Esophagus squamous epithelium (tissue), 5 donors: ENCODE data around the gene C5AR2. TPM values are rescaled to one million over a fixed set of nuclear protein-coding genes. Genes with fewer than 3 reads are reported as not detected.

ENCODE experiments used
- DNase-seq: peaks from one replicate; lab custom pipeline; 2025; lab: John Stamatoyannopoulos, UW
- H3K27ac ChIP-seq, 4 donors: fragments of 200-600 bp; sonication (generic); one replicate each; pipeline ENCODE4 v1.5.1; 2016 to 2019; ENCODE audit warnings: mild to moderate bottlenecking in 1 of 4
- H3K27me3 ChIP-seq, 4 donors: fragments of 200-600 bp; sonication (generic); 1 replicate in 3 of 4; 2 replicates in 1 of 4; pipeline versions ENCODE4 v1.5.1 to v1.6.0; 2017 to 2021; ENCODE audit warnings: antibody characterized with exemption in 1 of 4
- H3K36me3 ChIP-seq, 3 donors: fragments of 200-600 bp; sonication (generic); one replicate each; pipeline ENCODE4 v1.5.1; 2016 to 2019
- H3K4me1 ChIP-seq, 3 donors: fragments of 200-600 bp; sonication (generic); one replicate each; pipeline ENCODE4 v1.5.1; 2017 to 2019
- H3K4me3 ChIP-seq, 4 donors: fragments of 200-600 bp; sonication (generic); 1 replicate in 3 of 4; 2 replicates in 1 of 4; pipeline ENCODE4 v1.5.1; 2016 to 2019; ENCODE audit warnings: mild to moderate bottlenecking in 2 of 4, moderate library complexity in 1 of 4
- H3K9me3 ChIP-seq, 3 donors: fragments of 200-600 bp; sonication (generic); one replicate each; pipeline ENCODE4 v1.5.1; 2016 to 2019
- CTCF ChIP-seq, 6 experiments: fragments of 450-650 bp in 4 of 6; fragments of 200-600 bp in 2 of 6; sonication (generic) in 2 of 6; IDR thresholded peaks; one replicate each; pipeline ENCODE4 v1.5.1; 2016 to 2019; ENCODE audit warnings: antibody characterized with exemption in 6 of 6, mild to moderate bottlenecking in 4 of 6, moderate library complexity in 4 of 6
- POLR2A ChIP-seq, 4 donors: fragments of 450-650 bp; IDR thresholded peaks; one replicate each; pipeline ENCODE4 v1.6.1; 2017; ENCODE audit warnings: antibody characterized with exemption in 4 of 4, mild to moderate bottlenecking in 4 of 4, moderate library complexity in 3 of 4
- WGBS, 2 donors: methylation state at CpG; one replicate each; pipeline ENCODE4 v1.1.5; 2018; 5-methylcytosine and 5-hydroxymethylcytosine counted together
- intact Hi-C: fragments of 100-400 bp; cut with DNase I; formaldehyde crosslinking; loops from one replicate; pipeline ENCODE4 v1.15.0; 2022
- total RNA-seq, 4 donors: library from RNA; depleted of rRNA; stranded (reverse); fragments of >200 nt; gene quantifications; one replicate each; pipeline ENCODE4 v1.1.0, GENCODE V29; 2016
- donor health status: DM: yes; HTN: yes; CAD: no.

The C5AR2 gene
- total RNA-seq, 4 donors from 2014 or later: 0.21 to 1.3 (median 0.63) TPM

- H3K9me3 ChIP-seq: no peaks in the 10 kb centered on the region
- no peaks in the 10 kb centered on the region for H3K36me3 ChIP-seq
- H3K4me1 ChIP-seq: peaks cover 0 to 6% (median 0%) of the 10 kb centered on the region in 3 donors
- DNase-seq: no peak
- H3K4me3 ChIP-seq: no peak overlapping the region
- peak overlapping the region in 3 of 4 donors; percentile 45 to 70 (median 68) for H3K27ac ChIP-seq
- H3K27me3 ChIP-seq: peaks cover 0 to 46% (median 0%) of the 10 kb centered on the region in 4 donors
- TF ChIP-seq CTCF (IDR thresholded peaks at IDR 0.05) (no peak), POLR2A (IDR thresholded peaks at IDR 0.05) (peak in 1 of 4 donors; percentile 45)
- 24 to 30% methylated on average over 6 to 12 of the region's 12 CpGs for WGBS, 2 donors
- intact Hi-C loops: no loop called here
Measured at GRCh38 chr19:47315125-47315821, 16.7 kb upstream of the C5AR2 start.

- no peak overlapping the region for H3K4me3 ChIP-seq
- 76 to 80% methylated on average over 4 of the region's 4 CpGs for WGBS, 2 donors
- no peaks in the 10 kb centered on the region for H3K9me3 ChIP-seq
- H3K4me1 ChIP-seq: peaks cover 0 to 6% (median 0%) of the 10 kb centered on the region in 3 donors
- no peak overlapping the region for H3K27ac ChIP-seq
- intact Hi-C loops: no loop called here
- DNase-seq: no peak
- H3K27me3 ChIP-seq: peaks cover 0 to 43% (median 0%) of the 10 kb centered on the region in 4 donors
- no peaks in the 10 kb centered on the region for H3K36me3 ChIP-seq
- no peak for TF ChIP-seq POLR2A (IDR thresholded peaks at IDR 0.05)
- TF ChIP-seq CTCF (IDR thresholded peaks at IDR 0.05): no peak
Measured at GRCh38 chr19:47316513-47316912, 15.5 kb upstream of the C5AR2 start.

GRCh38 chr19:47319923-47320871, 11.8 kb upstream of the C5AR2 start:
- TF ChIP-seq POLR2A (IDR thresholded peaks at IDR 0.05): no peak
- TF ChIP-seq CTCF (IDR thresholded peaks at IDR 0.05): no peak
- H3K27ac ChIP-seq: no peak overlapping the region
- 85 to 94% methylated on average over 16 to 27 of the region's 46 CpGs for WGBS, 2 donors
- H3K9me3 ChIP-seq: no peaks in the 10 kb centered on the region
- intact Hi-C loops: no loop called here
- H3K4me1 ChIP-seq: peaks cover 0 to 6% (median 0%) of the 10 kb centered on the region in 3 donors
- no peak overlapping the region for H3K4me3 ChIP-seq
- no peaks in the 10 kb centered on the region for H3K36me3 ChIP-seq
- no peak for DNase-seq
- H3K27me3 ChIP-seq: peaks cover 0 to 66% (median 0%) of the 10 kb centered on the region in 4 donors

GRCh38 chr19:47321630-47322029, 10.3 kb upstream of the C5AR2 start:
- no peak for DNase-seq
- WGBS, 2 donors: 43 to 85% methylated on average over 1 of the region's 1 CpG
- intact Hi-C loops: no loop called here
- Histone ChIP-seq H3K27me3 (peaks cover 0 to 62% (median 0%) of the 10 kb centered on the region in 4 donors), H3K9me3 (no peaks in the 10 kb centered on the region), H3K36me3 (no peaks in the 10 kb centered on the region), H3K4me3 (no peak overlapping the region), H3K4me1 (no peaks in the 10 kb centered on the region), H3K27ac (no peak overlapping the region)
- TF ChIP-seq CTCF (IDR thresholded peaks at IDR 0.05): no peak
- no peak for TF ChIP-seq POLR2A (IDR thresholded peaks at IDR 0.05)
